K562 (cell line): ENCODE results near the gene CUEDC2. TPM values are rescaled to one million over a fixed set of nuclear protein-coding genes. Genes with fewer than 3 reads are reported as not detected.

Source experiments
- ATAC-seq: fragments of 200-7000 bp; cut with Tn5 transposase; 3 replicates; pipeline ENCODE4 v1.9.1; 2020; ENCODE audit warnings: moderate library complexity
- BruUV-seq: library from RNA; stranded (reverse); fragments of 400-500 nt; replicated peaks from 2 replicates; lab custom pipeline; 2021; lab: Mats Ljungman, UMichigan
- CTCF ChIA-PET: fragments of 300-600 bp; formaldehyde crosslinking; extraction: SDS; loops from one replicate; lab custom pipeline; 2021; ENCODE audit warnings: low intra/inter-chr PET ratio; lab: Yijun Ruan, JAX
- POLR2A ChIA-PET: fragments of 300-600, 350-650 bp; sonication (Branson Sonifier 250); formaldehyde crosslinking; extraction: SDS; loops from one replicate; lab custom pipeline; 2021; ENCODE audit warnings: antibody characterized with exemption, inconsistent platforms; lab: Yijun Ruan, JAX
- DNase-seq, 4 experiments: peaks; one replicate each; pipeline versions ENCODE4 v3.0.0 to v3.0.0-alpha.2; 2011 to 2018; ENCODE audit warnings: low spot score in 3 of 4, mixed read lengths in 3 of 4; ENCODE audit errors: extremely low read depth in 1 of 4
- FAIRE-seq: peaks from 2 replicates; lab custom pipeline; 2011; peaks lifted over from hg19 to GRCh38; lab: Jason Lieb, UNC
- H2AFZ ChIP-seq: 2 replicates; pipeline ENCODE4 v1.6.0; 2011; ENCODE audit warnings: low read depth, low read length, control low read depth, inconsistent platforms
- H3K27ac ChIP-seq: fragments of 200-600 bp; 3 replicates; pipeline ENCODE4 v1.8.0; 2011; ENCODE audit warnings: low read depth, mild to moderate bottlenecking, control low read depth, inconsistent platforms, low read length, moderate library complexity, mixed read lengths; ENCODE audit errors: extremely low read depth
- H3K27me3 ChIP-seq, 2 experiments: fragments of 300-600 bp in 1 of 2; 2 replicates in 1 of 2; 3 replicates in 1 of 2; pipeline versions ENCODE4 v1.6.0 to v1.8.0; 2011; ENCODE audit warnings: inconsistent platforms in 2 of 2, low read length in 2 of 2, mild to moderate bottlenecking in 1 of 2, mixed read lengths in 1 of 2, moderate library complexity in 1 of 2; ENCODE audit not compliant: control insufficient read depth in 2 of 2, insufficient read depth in 2 of 2
- H3K36me3 ChIP-seq: fragments of 300-600 bp; 3 replicates; pipeline ENCODE4 v1.8.0; 2011; ENCODE audit warnings: mild to moderate bottlenecking, low read length, inconsistent platforms; ENCODE audit not compliant: control insufficient read depth, insufficient read depth
- H3K4me1 ChIP-seq, 2 experiments: fragments of 200-600 bp in 1 of 2; replicated peaks in 1 of 2; 2 replicates in 1 of 2; 3 replicates in 1 of 2; pipeline versions ENCODE4 v1.5.1 to v1.8.0; 2011; ENCODE audit warnings: inconsistent platforms in 2 of 2, low read length in 2 of 2, mild to moderate bottlenecking in 1 of 2, mixed read lengths in 1 of 2, moderate library complexity in 1 of 2; ENCODE audit not compliant: control insufficient read depth in 2 of 2, insufficient read depth in 2 of 2
- H3K4me2 ChIP-seq: 2 replicates; pipeline ENCODE4 v1.6.1; 2011; ENCODE audit warnings: low read length, control low read depth, inconsistent platforms, mixed read lengths; ENCODE audit not compliant: insufficient read depth
- H3K4me3 ChIP-seq: fragments of 200-600 bp; sonication (generic), shearing (Covaris generic); 2 replicates; pipeline ENCODE4 v1.5.1; 2016; ENCODE audit warnings: control low read depth, inconsistent platforms
- H3K79me2 ChIP-seq: fragments of 200-600 bp; 3 replicates; pipeline ENCODE4 v1.8.0; 2011; ENCODE audit warnings: low read length, inconsistent platforms; ENCODE audit not compliant: control insufficient read depth, insufficient read depth
- H3K9ac ChIP-seq, 2 experiments: 2 replicates each; pipeline versions ENCODE4 v1.6.0 to v1.6.1; 2011; ENCODE audit warnings: low read depth in 2 of 2, low read length in 2 of 2, control low read depth in 1 of 2, inconsistent platforms in 1 of 2, mild to moderate bottlenecking in 1 of 2, mixed read lengths in 1 of 2; ENCODE audit not compliant: insufficient read depth in 1 of 2
- H3K9me1 ChIP-seq: one replicate; pipeline ENCODE4 v1.6.0; 2011; ENCODE audit warnings: inconsistent platforms, mild to moderate bottlenecking, low read length, moderate library complexity; ENCODE audit not compliant: control insufficient read depth, insufficient read depth
- H3K9me3 ChIP-seq: replicated peaks from 2 replicates; pipeline ENCODE4 v1.5.1; 2011; ENCODE audit warnings: low read depth, low read length, inconsistent platforms; ENCODE audit not compliant: control insufficient read depth, insufficient read depth
- H4K20me1 ChIP-seq: replicated peaks from 2 replicates; pipeline ENCODE4 v1.6.1; 2011; ENCODE audit warnings: low read length, inconsistent platforms, mixed read lengths; ENCODE audit not compliant: control insufficient read depth, insufficient read depth
- CHD2 ChIP-seq: IDR thresholded peaks from 2 replicates; pipeline ENCODE4 v1.6.1; 2011; ENCODE audit warnings: low read depth, low read length
- ETS2 ChIP-seq: IDR thresholded peaks from 2 replicates; pipeline ENCODE4 v1.6.1; 2016; ENCODE audit warnings: borderline replicate concordance, missing genetic modification characterization, mild to moderate bottlenecking, moderate library complexity, missing compliant biosample characterization; ENCODE audit not compliant: poor library complexity, severe bottlenecking
- FOXJ3 ChIP-seq: sonication (generic); formaldehyde crosslinking; IDR thresholded peaks from 2 replicates; pipeline ENCODE4 v1.4.0; 2020; ENCODE audit warnings: mild to moderate bottlenecking, missing genetic modification reagents
- GATA2 ChIP-seq: sonication (generic); formaldehyde crosslinking; IDR thresholded peaks from 2 replicates; pipeline ENCODE4 v1.4.0; 2020; ENCODE audit warnings: mild to moderate bottlenecking, missing genetic modification reagents
- HDAC6 ChIP-seq: IDR thresholded peaks from 2 replicates; pipeline ENCODE4 v1.6.1; 2012; ENCODE audit warnings: low read depth, mild to moderate bottlenecking, control low read depth, inconsistent platforms, low read length, moderate library complexity
- MBD2 ChIP-seq: sonication (generic); IDR thresholded peaks from 2 replicates; pipeline ENCODE4 v1.6.1; 2016; ENCODE audit warnings: low read depth, borderline replicate concordance
- NR1H2 ChIP-seq: sonication (generic); formaldehyde crosslinking; IDR thresholded peaks from 2 replicates; pipeline ENCODE4 v1.4.0; 2020; ENCODE audit warnings: mild to moderate bottlenecking, missing genetic modification reagents
- SREBF2 ChIP-seq: sonication (generic); formaldehyde crosslinking; IDR thresholded peaks from 2 replicates; pipeline ENCODE4 v1.4.0; 2020; ENCODE audit warnings: mild to moderate bottlenecking, missing genetic modification reagents
- ZBED1 ChIP-seq: IDR thresholded peaks from 2 replicates; pipeline ENCODE4 v1.6.1; 2014
- ZNF143 ChIP-seq: sonication (generic); formaldehyde crosslinking; IDR thresholded peaks from 2 replicates; pipeline ENCODE4 v1.9.0; 2022; ENCODE audit warnings: mild to moderate bottlenecking, missing genetic modification reagents
- ZNF253 ChIP-seq: fragments of 250-450 bp; sonication (Bioruptor Pico); conservative IDR thresholded peaks from 2 replicates; pipeline ENCODE4 v1.6.1; 2021; ENCODE audit warnings: mild to moderate bottlenecking
- WGBS: fragments of 100-300 bp; shearing (Covaris generic); methylation state at CpG from one replicate; pipeline ENCODE4 v1.1.6; 2016; ENCODE audit warnings: low coverage, mixed read lengths; ENCODE audit not compliant: insufficient coverage; ENCODE audit errors: missing lambda C conversion rate; 5-methylcytosine and 5-hydroxymethylcytosine counted together
- in situ Hi-C: fragments of 300-500 bp; cut with MboI; formaldehyde crosslinking; loops from 4 replicates; pipeline ENCODE4 v1.15.0; 2018; ENCODE audit warnings: inconsistent platforms, mixed read lengths
- intact Hi-C: fragments of 100-400 bp; cut with micrococcal nuclease; formaldehyde crosslinking; loops from 2 replicates; pipeline ENCODE4 v1.14.2; 2022
- polyA plus RNA-seq, 8 experiments: library from polyadenylated mRNA; depleted of rRNA in 4 of 8; stranded (reverse) in 5 of 8; unstranded in 3 of 8; fragments of >200 nt; fragmentation: Nextera tagmentation in 2 of 8; fragmentation: Illumina TruSeq in 1 of 8; extraction: Ambion mirVana in 2 of 8; extraction: Trizol in 1 of 8; gene quantifications; 2 replicates each; pipeline versions ENCODE4 v1.2.1 to v1.2.3, GENCODE V29; 2011 to 2014; ENCODE audit warnings: inconsistent platforms in 1 of 8, missing spikeins in 1 of 8
- total RNA-seq, 7 experiments: library from RNA; depleted of rRNA in 6 of 7; stranded (reverse); fragments of >200 nt in 6 of 7; fragmentation: Illumina TruSeq in 2 of 7; extraction: Trizol in 2 of 7; gene quantifications; 2 replicates each; pipeline versions ENCODE4 v1.2.1 to v1.2.3, GENCODE V29; 2011 to 2021; ENCODE audit warnings: low replicate concordance in 1 of 7
- TF ChIP-seq, protein P1 (sequence below): sonication (generic); formaldehyde crosslinking; IDR thresholded peaks from 2 replicates; pipeline ENCODE4 v1.8.1; 2023; ENCODE audit warnings: mild to moderate bottlenecking, missing genetic modification reagents
- TF ChIP-seq, protein P2 (sequence below): fragments of 250-450 bp; sonication (Bioruptor Pico); IDR thresholded peaks from 2 replicates; pipeline ENCODE4 v1.9.0; 2021; ENCODE audit warnings: mild to moderate bottlenecking
- TF ChIP-seq, protein P3 (sequence below): sonication (generic); formaldehyde crosslinking; IDR thresholded peaks from 2 replicates; pipeline ENCODE4 v1.8.1; 2023; ENCODE audit warnings: missing genetic modification reagents, mild to moderate bottlenecking, borderline replicate concordance
- TF ChIP-seq, protein P4 (sequence below): fragments of 200-800 bp; sonication (Bioruptor generic); IDR thresholded peaks from 2 replicates; pipeline ENCODE4 v1.6.1; 2017; ENCODE audit warnings: missing genetic modification characterization, missing compliant biosample characterization

The CUEDC2 gene
- total and polyA plus RNA-seq, 9 of the 15 experiments (the other 6 are each of a cell fraction or from before 2014, with no cell fraction given) = 8.5 to 48.9 (median 27.4) TPM

DNA sequence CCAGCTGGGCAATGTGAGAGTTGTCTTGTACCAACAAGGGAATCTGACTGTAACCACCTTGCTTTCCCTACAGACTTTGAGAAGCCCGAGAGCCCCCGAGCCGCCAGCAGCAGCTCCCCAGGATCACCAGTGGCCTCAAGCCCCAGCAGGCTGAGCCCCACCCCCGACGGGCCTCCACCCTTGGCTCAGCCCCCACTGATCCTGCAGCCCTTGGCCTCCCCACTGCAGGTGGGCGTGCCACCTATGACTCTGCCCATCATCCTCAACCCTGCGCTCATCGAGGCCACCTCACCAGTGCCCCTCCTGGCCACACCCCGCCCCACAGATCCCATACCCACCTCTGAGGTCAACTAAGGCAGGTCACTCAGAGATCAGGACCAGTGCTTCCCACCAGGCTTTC lies 50.4 kb downstream of the CUEDC2 start:
- H3K79me2 ChIP-seq = no peaks in the 10 kb centered on the region
- ChIA-PET POLR2A (interaction anchor here (0.6 to 1.1 kb wide), 4 partner anchors 9 to 214 kb away, joined by 3 read pairs; no protein-coding TSS in a partner anchor), CTCF (no interaction called here)
- no peaks in the 10 kb centered on the region for H3K9me1 ChIP-seq
- no peak for FAIRE-seq
- H3K27me3 ChIP-seq = no peaks in the 10 kb centered on the region
- peaks cover 0 to 3% of the 10 kb centered on the region in 2 experiments; a peak in 2 of 5 replicates for H3K4me1 ChIP-seq
- no peak overlapping the region for H3K4me2 ChIP-seq
- H3K36me3 ChIP-seq = peaks cover 30% of the 10 kb centered on the region; the same call in 2 of the 3 replicates
- no peak for ATAC-seq
- H4K20me1 ChIP-seq = no peaks in the 10 kb centered on the region
- BruUV-seq = no TSS peak
- DNase-seq = no peak
- no peak overlapping the region for H3K9ac ChIP-seq
- H3K4me3 ChIP-seq = no peak overlapping the region
- H3K27ac ChIP-seq = no peak overlapping the region
- no peaks in the 10 kb centered on the region for H3K9me3 ChIP-seq
- H2AFZ ChIP-seq = no peak overlapping the region
- 93% methylated on average over 5 of the region's 9 CpGs for WGBS
- in situ Hi-C loops (loop anchor here (25.0 kb wide), 1 partner anchor 205 kb away; no protein-coding TSS in a partner anchor), intact Hi-C loops (no loop called here)
- TF ChIP-seq ZNF143 (CRISPR knock-in tag) (no peak), HDAC6 (no peak), NR1H2 (CRISPR knock-in tag) (no peak), ZBED1 (no peak), ETS2 (tag) (no peak), MBD2 (no peak), CHD2 (no peak), FOXJ3 (CRISPR knock-in tag) (no peak), ZNF253 (CRISPR knock-in tag) (no peak), GATA2 (CRISPR knock-in tag) (no peak), SREBF2 (CRISPR knock-in tag) (no peak)
- TF ChIP-seq, protein P1, sequence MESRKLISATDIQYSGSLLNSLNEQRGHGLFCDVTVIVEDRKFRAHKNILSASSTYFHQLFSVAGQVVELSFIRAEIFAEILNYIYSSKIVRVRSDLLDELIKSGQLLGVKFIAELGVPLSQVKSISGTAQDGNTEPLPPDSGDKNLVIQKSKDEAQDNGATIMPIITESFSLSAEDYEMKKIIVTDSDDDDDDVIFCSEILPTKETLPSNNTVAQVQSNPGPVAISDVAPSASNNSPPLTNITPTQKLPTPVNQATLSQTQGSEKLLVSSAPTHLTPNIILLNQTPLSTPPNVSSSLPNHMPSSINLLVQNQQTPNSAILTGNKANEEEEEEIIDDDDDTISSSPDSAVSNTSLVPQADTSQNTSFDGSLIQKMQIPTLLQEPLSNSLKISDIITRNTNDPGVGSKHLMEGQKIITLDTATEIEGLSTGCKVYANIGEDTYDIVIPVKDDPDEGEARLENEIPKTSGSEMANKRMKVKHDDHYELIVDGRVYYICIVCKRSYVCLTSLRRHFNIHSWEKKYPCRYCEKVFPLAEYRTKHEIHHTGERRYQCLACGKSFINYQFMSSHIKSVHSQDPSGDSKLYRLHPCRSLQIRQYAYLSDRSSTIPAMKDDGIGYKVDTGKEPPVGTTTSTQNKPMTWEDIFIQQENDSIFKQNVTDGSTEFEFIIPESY = no peak
- TF ChIP-seq, protein P2, sequence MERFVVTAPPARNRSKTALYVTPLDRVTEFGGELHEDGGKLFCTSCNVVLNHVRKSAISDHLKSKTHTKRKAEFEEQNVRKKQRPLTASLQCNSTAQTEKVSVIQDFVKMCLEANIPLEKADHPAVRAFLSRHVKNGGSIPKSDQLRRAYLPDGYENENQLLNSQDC (CRISPR knock-in tag) = no peak
- TF ChIP-seq, protein P3, sequence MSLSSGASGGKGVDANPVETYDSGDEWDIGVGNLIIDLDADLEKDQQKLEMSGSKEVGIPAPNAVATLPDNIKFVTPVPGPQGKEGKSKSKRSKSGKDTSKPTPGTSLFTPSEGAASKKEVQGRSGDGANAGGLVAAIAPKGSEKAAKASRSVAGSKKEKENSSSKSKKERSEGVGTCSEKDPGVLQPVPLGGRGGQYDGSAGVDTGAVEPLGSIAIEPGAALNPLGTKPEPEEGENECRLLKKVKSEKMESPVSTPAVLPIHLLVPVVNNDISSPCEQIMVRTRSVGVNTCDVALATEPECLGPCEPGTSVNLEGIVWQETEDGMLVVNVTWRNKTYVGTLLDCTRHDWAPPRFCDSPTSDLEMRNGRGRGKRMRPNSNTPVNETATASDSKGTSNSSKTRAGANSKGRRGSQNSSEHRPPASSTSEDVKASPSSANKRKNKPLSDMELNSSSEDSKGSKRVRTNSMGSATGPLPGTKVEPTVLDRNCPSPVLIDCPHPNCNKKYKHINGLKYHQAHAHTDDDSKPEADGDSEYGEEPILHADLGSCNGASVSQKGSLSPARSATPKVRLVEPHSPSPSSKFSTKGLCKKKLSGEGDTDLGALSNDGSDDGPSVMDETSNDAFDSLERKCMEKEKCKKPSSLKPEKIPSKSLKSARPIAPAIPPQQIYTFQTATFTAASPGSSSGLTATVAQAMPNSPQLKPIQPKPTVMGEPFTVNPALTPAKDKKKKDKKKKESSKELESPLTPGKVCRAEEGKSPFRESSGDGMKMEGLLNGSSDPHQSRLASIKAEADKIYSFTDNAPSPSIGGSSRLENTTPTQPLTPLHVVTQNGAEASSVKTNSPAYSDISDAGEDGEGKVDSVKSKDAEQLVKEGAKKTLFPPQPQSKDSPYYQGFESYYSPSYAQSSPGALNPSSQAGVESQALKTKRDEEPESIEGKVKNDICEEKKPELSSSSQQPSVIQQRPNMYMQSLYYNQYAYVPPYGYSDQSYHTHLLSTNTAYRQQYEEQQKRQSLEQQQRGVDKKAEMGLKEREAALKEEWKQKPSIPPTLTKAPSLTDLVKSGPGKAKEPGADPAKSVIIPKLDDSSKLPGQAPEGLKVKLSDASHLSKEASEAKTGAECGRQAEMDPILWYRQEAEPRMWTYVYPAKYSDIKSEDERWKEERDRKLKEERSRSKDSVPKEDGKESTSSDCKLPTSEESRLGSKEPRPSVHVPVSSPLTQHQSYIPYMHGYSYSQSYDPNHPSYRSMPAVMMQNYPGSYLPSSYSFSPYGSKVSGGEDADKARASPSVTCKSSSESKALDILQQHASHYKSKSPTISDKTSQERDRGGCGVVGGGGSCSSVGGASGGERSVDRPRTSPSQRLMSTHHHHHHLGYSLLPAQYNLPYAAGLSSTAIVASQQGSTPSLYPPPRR (CRISPR knock-in tag) = no peak
- TF ChIP-seq, protein P4, sequence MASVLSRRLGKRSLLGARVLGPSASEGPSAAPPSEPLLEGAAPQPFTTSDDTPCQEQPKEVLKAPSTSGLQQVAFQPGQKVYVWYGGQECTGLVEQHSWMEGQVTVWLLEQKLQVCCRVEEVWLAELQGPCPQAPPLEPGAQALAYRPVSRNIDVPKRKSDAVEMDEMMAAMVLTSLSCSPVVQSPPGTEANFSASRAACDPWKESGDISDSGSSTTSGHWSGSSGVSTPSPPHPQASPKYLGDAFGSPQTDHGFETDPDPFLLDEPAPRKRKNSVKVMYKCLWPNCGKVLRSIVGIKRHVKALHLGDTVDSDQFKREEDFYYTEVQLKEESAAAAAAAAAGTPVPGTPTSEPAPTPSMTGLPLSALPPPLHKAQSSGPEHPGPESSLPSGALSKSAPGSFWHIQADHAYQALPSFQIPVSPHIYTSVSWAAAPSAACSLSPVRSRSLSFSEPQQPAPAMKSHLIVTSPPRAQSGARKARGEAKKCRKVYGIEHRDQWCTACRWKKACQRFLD (CRISPR knock-in tag) = no peak
